Brain microvascular endothelial cell (primary cell): ENCODE measurements around the gene HSP90AA1.
A peak's percentile ranks its signal among the peaks of the same experiment; 100 is the strongest.
"Not testable (repeated sequence)": the region's sequence is repeated elsewhere in the genome, so short reads cannot be mapped to it uniquely, and the experiment has no call there.

Experiments
- DNase-seq: peaks from one replicate; pipeline ENCODE4 v3.0.0-alpha.2; 2020
- H3K27ac ChIP-seq: fragments of 250-450 bp; sonication (Bioruptor Pico); 2 replicates; pipeline ENCODE4 v1.5.1; 2020; ENCODE audit warnings: mild to moderate bottlenecking, moderate library complexity
- H3K27me3 ChIP-seq: fragments of 250-450 bp; sonication (Bioruptor Pico); replicated peaks from 2 replicates; pipeline ENCODE4 v1.5.1; 2020; ENCODE audit warnings: mild to moderate bottlenecking
- H3K36me3 ChIP-seq: fragments of 250-450 bp; sonication (Bioruptor Pico); replicated peaks from 2 replicates; pipeline ENCODE4 v1.5.1; 2020; ENCODE audit warnings: mild to moderate bottlenecking
- H3K4me3 ChIP-seq: 2 replicates; pipeline ENCODE4 v1.5.1; 2011; ENCODE audit warnings: low read depth, mild to moderate bottlenecking, control low read depth, low read length, moderate library complexity
- in situ Hi-C: cut with HindIII; loops from 2 replicates; pipeline ENCODE4 v1.10.0; 2017; ENCODE audit warnings: low sequenced_read_pairs, low pct_ligation_motif_present
- TF ChIP-seq, protein P1 (sequence below): IDR thresholded peaks from 2 replicates; pipeline ENCODE4 v1.5.1; 2011; ENCODE audit warnings: low read depth, mild to moderate bottlenecking, moderate library complexity, low read length, control low read depth, inconsistent platforms; ENCODE audit errors: missing control alignments

Gene HSP90AA1

DNA sequence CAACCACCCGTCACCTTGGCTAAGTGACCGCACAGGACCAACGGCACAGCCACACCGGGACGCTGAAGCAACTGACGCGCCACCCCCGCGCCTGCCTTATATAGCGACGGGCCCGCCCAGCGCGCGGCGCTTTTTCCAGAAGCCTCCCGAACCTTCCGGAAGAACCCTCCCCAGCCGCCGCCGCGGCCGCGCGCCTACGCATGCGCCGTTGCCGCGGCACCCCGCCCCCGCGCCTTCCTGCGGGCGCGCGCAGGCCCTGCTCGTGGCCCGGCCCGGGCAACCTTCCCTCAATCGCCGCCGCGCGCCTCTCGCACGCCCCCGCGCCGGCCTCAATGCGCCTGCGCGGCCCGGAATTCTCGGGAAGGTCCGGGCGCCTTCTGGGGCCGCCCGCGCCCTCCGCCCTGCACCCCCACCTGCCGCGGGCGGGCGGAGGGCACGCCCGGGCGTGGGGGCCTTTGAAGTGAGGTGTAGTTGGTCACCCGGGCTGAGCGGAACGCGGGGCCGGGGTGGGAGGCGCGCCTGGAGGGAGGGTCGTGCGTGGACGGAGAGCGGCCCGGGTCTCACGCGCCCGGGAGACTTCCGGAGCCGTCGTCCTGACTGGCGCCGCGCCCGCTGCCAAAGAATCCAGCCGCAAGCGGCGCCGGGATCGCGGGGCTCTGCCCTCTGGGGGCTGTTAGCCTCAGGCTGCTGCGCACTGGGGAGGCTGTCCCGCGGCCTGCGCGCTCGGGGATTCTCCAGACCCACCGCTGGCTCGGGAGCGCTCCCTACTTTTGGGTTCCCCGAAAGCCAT is at the start of gene HSP90AA1:
TSS of gene HSP90AA1 (minus strand) at position 73 of the 790 bp plus-strand sequence. CDS start 666 bp downstream, outside the sequence.
- Histone ChIP-seq H3K27ac (peak within 1 kb of the TSS; percentile 88), H3K4me3 (peak within 1 kb of the TSS; percentile 85), H3K27me3 (no peaks in the 10 kb centered on the region), H3K36me3 (peaks cover 34% of the 10 kb centered on the region)
- in situ Hi-C loops = no loop called here
- TF ChIP-seq, protein P1, sequence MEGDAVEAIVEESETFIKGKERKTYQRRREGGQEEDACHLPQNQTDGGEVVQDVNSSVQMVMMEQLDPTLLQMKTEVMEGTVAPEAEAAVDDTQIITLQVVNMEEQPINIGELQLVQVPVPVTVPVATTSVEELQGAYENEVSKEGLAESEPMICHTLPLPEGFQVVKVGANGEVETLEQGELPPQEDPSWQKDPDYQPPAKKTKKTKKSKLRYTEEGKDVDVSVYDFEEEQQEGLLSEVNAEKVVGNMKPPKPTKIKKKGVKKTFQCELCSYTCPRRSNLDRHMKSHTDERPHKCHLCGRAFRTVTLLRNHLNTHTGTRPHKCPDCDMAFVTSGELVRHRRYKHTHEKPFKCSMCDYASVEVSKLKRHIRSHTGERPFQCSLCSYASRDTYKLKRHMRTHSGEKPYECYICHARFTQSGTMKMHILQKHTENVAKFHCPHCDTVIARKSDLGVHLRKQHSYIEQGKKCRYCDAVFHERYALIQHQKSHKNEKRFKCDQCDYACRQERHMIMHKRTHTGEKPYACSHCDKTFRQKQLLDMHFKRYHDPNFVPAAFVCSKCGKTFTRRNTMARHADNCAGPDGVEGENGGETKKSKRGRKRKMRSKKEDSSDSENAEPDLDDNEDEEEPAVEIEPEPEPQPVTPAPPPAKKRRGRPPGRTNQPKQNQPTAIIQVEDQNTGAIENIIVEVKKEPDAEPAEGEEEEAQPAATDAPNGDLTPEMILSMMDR = no peak
- peak; percentile 88 for DNase-seq

DNA sequence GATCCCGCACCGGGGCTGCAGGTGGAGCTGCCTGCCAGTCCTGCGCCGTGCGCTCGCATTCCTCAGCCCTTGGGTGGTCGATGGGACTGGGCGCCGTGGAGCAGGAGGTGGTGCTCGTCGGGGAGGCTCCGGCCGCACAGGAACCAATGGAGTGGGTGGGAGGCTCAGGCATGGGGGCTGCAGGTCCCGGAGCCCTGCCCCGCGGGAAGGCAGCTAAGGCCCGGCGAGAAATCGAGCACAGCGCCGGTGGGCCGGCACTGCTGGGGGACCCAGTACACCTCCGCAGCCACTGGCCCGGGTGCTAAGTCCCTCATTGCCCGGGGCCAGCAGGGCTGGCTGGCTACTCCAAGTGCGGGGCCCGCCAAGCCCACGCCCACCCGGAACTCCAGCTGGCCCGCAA is 48.6 kb upstream of the HSP90AA1 start:
- H3K36me3 ChIP-seq, H3K4me3 ChIP-seq, H3K27me3 ChIP-seq, H3K27ac ChIP-seq, DNase-seq, in situ Hi-C loops: not testable (repeated sequence)

DNA sequence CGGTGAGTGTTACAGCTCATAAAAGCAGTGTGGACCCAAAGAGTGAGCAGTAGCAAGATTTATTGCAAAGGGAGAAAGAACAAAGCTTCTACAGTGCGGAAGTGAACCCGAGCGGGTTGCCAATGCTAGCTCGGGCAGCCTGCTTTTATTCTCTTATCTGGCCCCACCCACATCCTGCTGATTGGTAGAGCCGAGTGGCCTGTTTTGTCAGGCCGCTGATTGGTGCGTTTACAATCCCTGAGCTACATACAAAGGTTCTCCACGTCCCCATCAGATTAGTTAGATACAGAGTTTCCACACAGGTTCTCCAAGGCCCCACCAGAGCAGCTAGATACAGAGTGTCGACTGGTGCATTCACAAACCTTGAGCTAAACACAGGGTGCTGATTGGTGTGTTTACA is 47.9 kb upstream of the HSP90AA1 start:
- DNase-seq, H3K4me3 ChIP-seq, H3K36me3 ChIP-seq, in situ Hi-C loops, H3K27ac ChIP-seq, H3K27me3 ChIP-seq: not testable (repeated sequence)

DNA sequence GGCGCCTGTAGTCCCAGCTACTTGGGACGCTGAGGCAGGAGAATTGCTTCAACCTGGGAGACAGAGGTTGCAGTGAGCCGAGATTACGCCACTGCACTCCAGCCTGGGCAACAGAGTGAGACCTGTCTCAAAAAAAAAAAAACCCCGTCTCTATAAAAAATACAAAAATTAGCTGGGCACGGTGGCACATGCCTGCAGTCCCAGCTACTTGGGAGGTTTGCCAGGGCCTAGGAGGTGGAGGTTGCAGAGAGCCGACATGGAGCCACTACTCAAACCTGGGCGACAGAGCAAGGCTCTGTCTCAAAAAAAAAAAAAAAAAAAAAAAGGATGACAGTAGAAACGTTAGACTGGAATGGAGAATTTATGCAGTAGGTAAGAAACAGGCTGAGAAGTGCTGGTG is 47.2 kb upstream of the HSP90AA1 start:
- H3K4me3 ChIP-seq, H3K27ac ChIP-seq, H3K27me3 ChIP-seq, DNase-seq, in situ Hi-C loops, H3K36me3 ChIP-seq: not testable (repeated sequence)

DNA sequence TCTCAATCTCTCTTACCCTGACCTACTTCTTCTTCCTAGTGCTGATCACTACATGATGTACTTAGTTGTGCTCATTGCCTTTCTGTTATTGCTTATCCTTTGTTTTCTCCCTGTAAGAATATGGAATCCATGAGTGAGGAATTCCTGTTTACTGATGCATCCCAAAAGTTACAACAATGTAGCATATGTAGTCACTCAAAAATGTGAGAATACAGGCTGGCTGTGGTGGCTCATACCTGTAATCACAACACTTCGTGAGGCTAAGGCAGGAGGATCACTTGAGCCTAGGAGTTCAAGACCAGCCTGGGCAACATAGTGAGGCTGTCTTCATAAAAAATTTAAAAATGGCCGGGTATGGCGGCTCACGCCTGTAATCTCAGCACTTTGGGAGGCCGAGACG is 44.9 kb upstream of the HSP90AA1 start:
- Histone ChIP-seq H3K27ac (no peak overlapping the region), H3K4me3 (no peak overlapping the region), H3K36me3 (no peaks in the 10 kb centered on the region), H3K27me3 (no peaks in the 10 kb centered on the region)
- in situ Hi-C loops = no loop called here
- DNase-seq = no peak
- TF ChIP-seq, protein P1 = no peak

DNA sequence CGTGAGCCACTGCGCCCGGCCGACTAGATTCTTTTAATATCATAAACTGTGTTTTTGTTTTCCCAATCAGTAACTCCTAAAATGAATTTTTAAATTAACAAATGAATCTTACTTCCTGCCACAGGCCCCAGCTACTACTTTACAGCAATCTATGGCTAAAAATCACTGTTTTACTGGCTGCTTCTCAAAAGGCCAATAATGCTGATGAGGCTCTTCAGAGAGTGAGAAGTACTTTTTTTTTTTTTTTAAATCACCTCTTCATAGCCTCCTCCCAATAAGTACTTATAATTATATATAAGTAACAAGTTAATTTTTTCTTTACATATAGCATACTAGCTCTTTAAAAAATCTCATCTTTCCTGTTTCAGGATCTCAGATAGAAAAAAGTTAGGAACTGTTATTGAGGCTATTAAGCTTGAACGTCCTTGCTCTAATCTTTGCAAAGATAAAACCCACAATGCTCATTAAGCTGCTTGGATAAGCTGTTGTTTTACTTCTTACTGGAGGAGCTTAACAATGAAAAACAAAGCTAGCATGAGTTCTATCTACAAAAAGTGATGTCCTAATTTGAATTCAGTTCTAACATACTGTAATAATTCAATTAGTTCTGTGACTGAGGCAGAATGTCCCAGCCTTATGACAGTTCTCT is 40.1 kb upstream of the HSP90AA1 start:
- Histone ChIP-seq H3K27ac (no peak overlapping the region), H3K36me3 (no peaks in the 10 kb centered on the region), H3K27me3 (no peaks in the 10 kb centered on the region), H3K4me3 (no peak overlapping the region)
- TF ChIP-seq, protein P1 = no peak
- no peak for DNase-seq
- in situ Hi-C loops = no loop called here

DNA sequence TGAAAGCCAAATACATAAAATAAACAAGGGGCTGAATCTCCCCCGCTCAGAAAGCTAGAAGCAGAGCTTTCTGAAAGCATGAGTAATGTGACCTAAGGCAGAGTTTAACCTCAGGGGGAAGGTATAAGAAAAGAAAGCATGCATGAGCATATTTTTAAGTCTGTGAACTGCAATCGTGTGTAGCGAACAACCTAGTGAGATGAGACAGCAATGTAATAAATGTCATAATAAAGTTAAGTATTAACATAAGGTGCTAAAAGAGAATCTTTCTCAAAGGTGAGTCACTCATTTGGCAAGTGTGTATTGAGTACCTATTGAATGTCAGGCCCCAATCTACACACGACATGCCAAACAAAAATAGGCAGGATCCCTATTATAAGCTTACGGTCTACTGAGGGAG is 38.7 kb upstream of the HSP90AA1 start:
- Histone ChIP-seq H3K4me3 (no peak overlapping the region), H3K36me3 (no peaks in the 10 kb centered on the region), H3K27ac (no peak overlapping the region), H3K27me3 (no peaks in the 10 kb centered on the region)
- DNase-seq = no peak
- TF ChIP-seq, protein P1 = no peak
- in situ Hi-C loops = no loop called here
